PC-9 (cell line): ENCODE measurements around the gene FERMT1. TPM values are rescaled to one million over a fixed set of nuclear protein-coding genes. Genes with fewer than 3 reads are reported as not detected.
"Not testable (repeated sequence)": the region's sequence is repeated elsewhere in the genome, so short reads cannot be mapped to it uniquely, and the experiment has no call there.

Source experiments
- BruUV-seq: library from RNA; stranded (reverse); fragments of 400-500 nt; replicated peaks from 2 replicates; lab custom pipeline; 2021; lab: Mats Ljungman, UMichigan
- CTCF ChIA-PET: fragments of 300-600 bp; sonication (Branson Sonifier 250); formaldehyde crosslinking; loops from one replicate; lab custom pipeline; 2022; ENCODE audit warnings: antibody characterized with exemption; lab: Charles Lee
- POLR2A ChIA-PET: fragments of 300-600 bp; sonication (Branson Sonifier 250); formaldehyde crosslinking; loops from one replicate; lab custom pipeline; 2022; ENCODE audit warnings: antibody characterized with exemption; ENCODE audit not compliant: unreplicated experiment; lab: Charles Lee
- DNase-seq, 2 experiments: peaks; one replicate each; pipeline versions ENCODE4 v3.0.0 to v3.0.0-alpha.2; 2015 to 2022; ENCODE audit warnings: mixed read lengths in 1 of 2
- H2AFZ ChIP-seq: fragments of 200-600 bp; sonication (generic); 2 replicates; pipeline ENCODE4 v1.8.1; 2017; ENCODE audit warnings: antibody characterized with exemption
- H3F3A ChIP-seq: fragments of 200-600 bp; sonication (generic); 2 replicates; pipeline ENCODE4 v1.8.1; 2017; ENCODE audit warnings: antibody characterized with exemption, mild to moderate bottlenecking, low read depth; ENCODE audit not compliant: insufficient read depth
- H3K27ac ChIP-seq: fragments of 200-600 bp; sonication (generic); 2 replicates; pipeline ENCODE4 v1.6.1; 2016; ENCODE audit warnings: mixed run types
- H3K27me3 ChIP-seq: fragments of 200-600 bp; sonication (generic); 2 replicates; pipeline ENCODE4 v1.6.1; 2016; ENCODE audit warnings: low read depth, mixed run types; ENCODE audit not compliant: insufficient read depth
- H3K36me3 ChIP-seq: fragments of 200-600 bp; sonication (generic); 2 replicates; pipeline ENCODE4 v1.6.1; 2016; ENCODE audit warnings: low read depth, mixed run types
- H3K4me1 ChIP-seq: fragments of 200-600 bp; sonication (generic); replicated peaks from 2 replicates; pipeline ENCODE4 v1.6.1; 2016; ENCODE audit warnings: mixed run types; ENCODE audit not compliant: insufficient read depth
- H3K4me2 ChIP-seq: fragments of 200-600 bp; sonication (generic); 2 replicates; pipeline ENCODE4 v1.6.1; 2017; ENCODE audit warnings: mixed run types
- H3K4me3 ChIP-seq: fragments of 200-600 bp; sonication (generic); 2 replicates; pipeline ENCODE4 v1.6.1; 2016; ENCODE audit warnings: mixed run types
- H3K79me2 ChIP-seq: fragments of 200-600 bp; sonication (generic); 2 replicates; pipeline ENCODE4 v1.6.1; 2017; ENCODE audit warnings: low read depth, mixed run types
- H3K9me2 ChIP-seq: fragments of 200-600 bp; sonication (generic); 2 replicates; pipeline ENCODE4 v1.8.1; 2017; ENCODE audit warnings: mild to moderate bottlenecking; ENCODE audit not compliant: insufficient read depth
- H3K9me3 ChIP-seq: fragments of 200-600 bp; sonication (generic); 2 replicates; pipeline ENCODE4 v1.8.1; 2016; ENCODE audit warnings: low read depth; ENCODE audit not compliant: insufficient read depth
- H4K20me1 ChIP-seq: fragments of 200-600 bp; sonication (generic); 2 replicates; pipeline ENCODE4 v1.8.1; 2017; ENCODE audit not compliant: insufficient read depth
- EZH2 ChIP-seq: fragments of 200-600 bp; sonication (generic); IDR thresholded peaks from 2 replicates; pipeline ENCODE4 v1.8.0; 2017; ENCODE audit warnings: antibody characterized with exemption, low read depth
- intact Hi-C: fragments of 100-400 bp; cut with micrococcal nuclease; formaldehyde crosslinking; loops from one replicate; pipeline ENCODE4 v1.10.0; 2022; ENCODE audit not compliant: unreplicated experiment
- total RNA-seq: library from RNA; stranded (reverse); gene quantifications from 2 replicates; pipeline ENCODE4 v1.2.3, GENCODE V29; 2021
- TF ChIP-seq, protein P1 (sequence below): fragments of 200-600 bp; sonication (generic); conservative IDR thresholded peaks from 2 replicates; pipeline ENCODE4 v1.6.1; 2017; ENCODE audit warnings: mixed run types, antibody characterized with exemption, mild to moderate bottlenecking, moderate library complexity

Gene FERMT1
- total RNA-seq, 1 experiment from 2014 or later, result 20.6 TPM

DNA sequence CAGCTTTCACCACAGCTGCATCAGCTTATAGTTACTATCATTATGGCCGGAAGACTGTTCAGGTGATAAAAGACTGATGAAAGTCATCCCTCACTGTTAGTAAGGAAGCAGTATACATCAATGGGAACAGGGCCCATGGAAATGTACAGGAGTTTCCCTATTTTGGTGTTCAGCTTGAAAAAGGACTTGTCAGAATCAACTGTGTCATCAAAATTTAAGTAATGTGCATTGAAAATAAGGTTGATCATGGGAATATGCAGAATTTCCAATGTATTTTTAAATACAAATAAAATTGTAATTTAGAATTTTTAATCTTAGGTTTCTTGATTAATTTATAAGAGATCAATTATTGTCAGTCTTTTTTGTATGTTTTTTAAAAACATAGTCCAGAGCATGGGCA, 85.7 kb downstream of the FERMT1 start:
- Histone ChIP-seq H3K27me3 (no peaks in the 10 kb centered on the region), H3K9me2 (no peaks in the 10 kb centered on the region), H3K9me3 (no peaks in the 10 kb centered on the region), H4K20me1 (no peaks in the 10 kb centered on the region; the same call in 1 of the 2 replicates), H3K4me2 (no peak overlapping the region), H3F3A (no peaks in the 10 kb centered on the region), H3K36me3 (peaks cover 18% of the 10 kb centered on the region), H2AFZ (no peak overlapping the region), H3K4me1 (no peaks in the 10 kb centered on the region), H3K79me2 (no peaks in the 10 kb centered on the region), H3K4me3 (no peak overlapping the region), H3K27ac (no peak overlapping the region)
- ChIA-PET CTCF (no interaction called here), POLR2A (no interaction called here)
- TF ChIP-seq, protein P1, sequence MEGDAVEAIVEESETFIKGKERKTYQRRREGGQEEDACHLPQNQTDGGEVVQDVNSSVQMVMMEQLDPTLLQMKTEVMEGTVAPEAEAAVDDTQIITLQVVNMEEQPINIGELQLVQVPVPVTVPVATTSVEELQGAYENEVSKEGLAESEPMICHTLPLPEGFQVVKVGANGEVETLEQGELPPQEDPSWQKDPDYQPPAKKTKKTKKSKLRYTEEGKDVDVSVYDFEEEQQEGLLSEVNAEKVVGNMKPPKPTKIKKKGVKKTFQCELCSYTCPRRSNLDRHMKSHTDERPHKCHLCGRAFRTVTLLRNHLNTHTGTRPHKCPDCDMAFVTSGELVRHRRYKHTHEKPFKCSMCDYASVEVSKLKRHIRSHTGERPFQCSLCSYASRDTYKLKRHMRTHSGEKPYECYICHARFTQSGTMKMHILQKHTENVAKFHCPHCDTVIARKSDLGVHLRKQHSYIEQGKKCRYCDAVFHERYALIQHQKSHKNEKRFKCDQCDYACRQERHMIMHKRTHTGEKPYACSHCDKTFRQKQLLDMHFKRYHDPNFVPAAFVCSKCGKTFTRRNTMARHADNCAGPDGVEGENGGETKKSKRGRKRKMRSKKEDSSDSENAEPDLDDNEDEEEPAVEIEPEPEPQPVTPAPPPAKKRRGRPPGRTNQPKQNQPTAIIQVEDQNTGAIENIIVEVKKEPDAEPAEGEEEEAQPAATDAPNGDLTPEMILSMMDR, result no peak
- no peak for TF ChIP-seq EZH2
- BruUV-seq, result no TSS peak
- intact Hi-C loops, result no loop called here
- DNase-seq, result no peak

DNA sequence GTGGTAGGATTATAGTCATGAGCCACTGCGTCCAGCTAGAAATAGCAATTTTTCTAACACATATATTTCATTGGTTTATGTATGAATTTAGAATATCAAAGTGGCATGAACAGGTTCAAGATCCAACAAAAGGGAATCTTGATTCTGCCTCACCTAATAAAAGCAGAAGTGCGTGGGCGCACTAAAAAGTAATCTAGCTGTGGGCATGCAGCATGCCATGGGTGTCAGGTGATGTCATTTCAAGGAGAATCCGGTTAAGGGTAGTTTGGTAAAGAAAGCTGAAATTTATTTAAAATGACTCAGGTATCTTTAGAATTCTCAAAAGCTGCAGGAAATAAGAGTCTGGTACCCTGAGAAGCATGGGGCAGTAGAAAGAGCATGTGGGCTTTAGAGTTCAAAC, 86.6 kb downstream of the FERMT1 start:
- H3K9me2 ChIP-seq, result no peaks in the 10 kb centered on the region
- ChIA-PET POLR2A (no interaction called here), CTCF (no interaction called here)
- H2AFZ ChIP-seq, result no peak overlapping the region
- H3K4me3 ChIP-seq, result no peak overlapping the region
- H3K79me2 ChIP-seq, result no peaks in the 10 kb centered on the region
- no TSS peak for BruUV-seq
- TF ChIP-seq, protein P1, result no peak
- no peak for TF ChIP-seq EZH2
- no peaks in the 10 kb centered on the region for H3K9me3 ChIP-seq
- DNase-seq, result no peak
- peaks cover 18% of the 10 kb centered on the region for H3K36me3 ChIP-seq
- intact Hi-C loops, result no loop called here
- H3F3A ChIP-seq, result no peaks in the 10 kb centered on the region
- H3K27ac ChIP-seq, result no peak overlapping the region
- H4K20me1 ChIP-seq, result no peaks in the 10 kb centered on the region; the same call in 1 of the 2 replicates
- no peaks in the 10 kb centered on the region for H3K4me1 ChIP-seq
- no peak overlapping the region for H3K4me2 ChIP-seq
- H3K27me3 ChIP-seq, result no peaks in the 10 kb centered on the region

DNA sequence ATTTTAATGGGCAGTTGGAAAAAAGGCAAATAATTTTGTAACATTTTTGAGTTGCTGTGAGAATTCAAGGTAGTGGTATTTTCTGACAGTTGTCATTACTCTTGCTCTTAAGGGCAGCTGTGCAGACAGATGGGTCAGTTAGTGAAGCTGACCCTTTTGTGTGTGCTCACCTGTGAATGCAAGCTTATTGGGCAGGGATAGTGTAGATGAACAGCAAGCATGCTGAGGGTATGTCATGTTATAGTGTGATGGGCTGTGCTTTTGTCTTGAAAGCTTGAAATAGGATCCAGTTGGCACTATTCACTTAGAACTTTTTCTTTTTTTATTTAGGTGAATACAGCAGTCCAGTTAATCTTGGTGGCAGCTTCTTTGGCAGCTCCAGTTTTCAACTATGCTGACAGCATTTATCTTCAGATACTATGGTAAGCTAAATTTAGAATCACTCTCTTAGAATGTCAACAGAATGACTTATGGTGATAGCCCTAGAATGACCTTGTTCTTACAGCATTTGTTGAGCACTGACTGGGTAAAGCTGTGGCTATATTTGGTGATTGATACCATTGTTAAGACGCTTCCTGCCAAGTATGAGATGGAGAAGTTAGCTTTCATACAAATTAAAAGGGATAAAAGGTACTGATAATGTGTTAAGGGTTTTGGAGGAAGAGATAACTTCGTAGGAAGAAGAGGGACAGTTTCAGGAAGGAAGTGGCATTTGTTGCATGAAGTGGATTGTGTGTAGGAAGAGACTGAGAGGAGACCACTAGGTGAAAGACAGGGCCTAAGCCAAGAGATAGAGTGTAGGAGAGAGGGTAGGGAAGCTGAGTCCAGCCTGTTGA, 88.5 kb downstream of the FERMT1 start:
- no peak overlapping the region for H3K4me3 ChIP-seq
- no peak overlapping the region for H3K27ac ChIP-seq
- DNase-seq, result no peak
- H2AFZ ChIP-seq, result no peak overlapping the region
- no peaks in the 10 kb centered on the region for H3K9me3 ChIP-seq
- ChIA-PET POLR2A (no interaction called here), CTCF (no interaction called here)
- H3K4me1 ChIP-seq, result no peaks in the 10 kb centered on the region
- H3K4me2 ChIP-seq, result no peak overlapping the region
- no peak for TF ChIP-seq EZH2
- no peaks in the 10 kb centered on the region for H3K79me2 ChIP-seq
- no TSS peak for BruUV-seq
- H4K20me1 ChIP-seq, result peaks cover 5% of the 10 kb centered on the region; the same call in 1 of the 2 replicates
- H3K36me3 ChIP-seq, result peaks cover 18% of the 10 kb centered on the region
- no peaks in the 10 kb centered on the region for H3K9me2 ChIP-seq
- no peaks in the 10 kb centered on the region for H3F3A ChIP-seq
- intact Hi-C loops, result no loop called here
- H3K27me3 ChIP-seq, result no peaks in the 10 kb centered on the region

DNA sequence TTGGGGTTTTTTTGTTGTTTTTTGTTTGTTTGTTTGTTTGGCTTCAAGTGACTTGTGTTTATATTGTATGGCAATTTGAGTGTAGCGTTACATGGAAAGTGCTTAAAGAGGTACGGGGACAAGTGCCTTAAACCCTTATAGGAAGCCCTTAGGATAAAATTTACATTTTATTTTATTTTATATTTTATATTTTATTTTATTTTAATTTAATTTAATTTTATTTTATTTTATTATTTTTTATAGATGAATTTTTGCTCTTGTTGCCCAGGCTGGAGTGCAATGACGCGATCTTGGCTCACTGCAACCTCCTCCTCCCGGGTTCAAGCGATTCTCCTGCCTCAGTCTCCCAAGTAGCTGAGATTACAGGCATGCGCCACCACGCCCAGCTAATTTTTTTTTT, 89.9 kb downstream of the FERMT1 start:
- H3K27ac ChIP-seq, H3K79me2 ChIP-seq, H3K9me2 ChIP-seq, H3F3A ChIP-seq, H3K27me3 ChIP-seq, H3K4me3 ChIP-seq, CTCF ChIA-PET, H2AFZ ChIP-seq, POLR2A ChIA-PET, BruUV-seq, H4K20me1 ChIP-seq, intact Hi-C loops, H3K9me3 ChIP-seq, H3K4me1 ChIP-seq, H3K4me2 ChIP-seq, DNase-seq: not testable (repeated sequence)
- peaks cover 18% of the 10 kb centered on the region for H3K36me3 ChIP-seq
